Fibroblast of the conjunctiva (primary cell): ENCODE measurements around the gene SEC61B.
"Not testable (repeated sequence)": the region's sequence is repeated elsewhere in the genome, so short reads cannot be mapped to it uniquely, and the experiment has no call there.

Source experiments
- DNase-seq: peaks from one replicate; pipeline ENCODE4 v3.0.0-alpha.2; 2010; ENCODE audit warnings: low read depth

Gene SEC61B

GRCh38 chr9:99192786-99193465 lies 29.2 kb upstream of the SEC61B start:
- DNase-seq = no peak

GRCh38 chr9:99193466-99193821 lies 28.6 kb upstream of the SEC61B start:
- DNase-seq = no peak

GRCh38 chr9:99196484-99196883 lies 25.6 kb upstream of the SEC61B start:
- not testable (repeated sequence) for DNase-seq

GRCh38 chr9:99197124-99197630 lies 24.9 kb upstream of the SEC61B start:
- no peak for DNase-seq

- no peak for DNase-seq
Observed at GRCh38 chr9:99197987-99198386, 24.1 kb upstream of the SEC61B start.

GRCh38 chr9:99199938-99200539 lies 22.0 kb upstream of the SEC61B start:
- DNase-seq = no peak

GRCh38 chr9:99201603-99202002 lies 20.5 kb upstream of the SEC61B start:
- no peak for DNase-seq

- no peak for DNase-seq
Observed at GRCh38 chr9:99210572-99210971, 11.5 kb upstream of the SEC61B start.

- no peak for DNase-seq
Observed at GRCh38 chr9:99211746-99212145, 10.3 kb upstream of the SEC61B start.

- no peak for DNase-seq
Observed at GRCh38 chr9:99213197-99213596, 8.9 kb upstream of the SEC61B start.

- DNase-seq = no peak
Observed at GRCh38 chr9:99216073-99216472, 6.0 kb upstream of the SEC61B start.

GRCh38 chr9:99220011-99220410 lies 2.1 kb upstream of the SEC61B start:
- no peak for DNase-seq

GRCh38 chr9:99221266-99221620 lies 839 bp upstream of the SEC61B start:
- no peak for DNase-seq

GRCh38 chr9:99222416-99223270 lies 561 bp downstream of the SEC61B start:
- peak; percentile 2 for DNase-seq

GRCh38 chr9:99224445-99224844 lies 2.4 kb downstream of the SEC61B start:
- no peak for DNase-seq

- DNase-seq = no peak
Observed at GRCh38 chr9:99226054-99226453, 4.0 kb downstream of the SEC61B start.

GRCh38 chr9:99230206-99230605 lies 8.1 kb downstream of the SEC61B start:
- no peak for DNase-seq

GRCh38 chr9:99231711-99232110 lies 9.6 kb downstream of the SEC61B start:
- DNase-seq = no peak

GRCh38 chr9:99234618-99235017 lies 12.5 kb downstream of the SEC61B start:
- DNase-seq = no peak

GRCh38 chr9:99235069-99235468 lies 13.0 kb downstream of the SEC61B start:
- no peak for DNase-seq

GRCh38 chr9:99235926-99236634 lies 14.0 kb downstream of the SEC61B start:
- no peak for DNase-seq

GRCh38 chr9:99237356-99237755 lies 15.3 kb downstream of the SEC61B start:
- DNase-seq = no peak
